ENCODE data around the gene EP400. TPM values are rescaled to one million over a fixed set of nuclear protein-coding genes. Genes with fewer than 3 reads are reported as not detected.

Gene EP400
- total and polyA plus RNA-seq, 4 experiments from 2014 or later: 0.94 to 86.6 (median 43.8) TPM

- Histone ChIP-seq H3K9me3 (ENCODE audit: control insufficient read depth in 1 of 2, low read length in 2 of 2) (no peaks in the 10 kb centered on the region), H3K4me3 (ENCODE audit: low read length in 2 of 2) (no peak overlapping the region), H3K4me1 (ENCODE audit: insufficient read depth, low read length) (peaks cover 17% of the 10 kb centered on the region), H3K36me3 (ENCODE audit: insufficient read depth, low read length) (peaks cover 3% of the 10 kb centered on the region), H3K27ac (ENCODE audit: low read depth, low read length) (no peak overlapping the region), H3K27me3 (ENCODE audit: insufficient read depth, low read length) (no peaks in the 10 kb centered on the region)
- H3K9me3 Mint-ChIP-seq: no peaks in the 10 kb centered on the region
- peaks cover 22 to 49% (median 34%) of the 10 kb centered on the region in 4 donors for H3K4me1 Mint-ChIP-seq
- ChIA-PET POLR2A (ENCODE audit: partially characterized antibody) (no interaction called here), CTCF (ENCODE audit: partially characterized antibody) (no interaction called here)
- intact Hi-C loops (cut with micrococcal nuclease): no loop called here
- DNase-seq: no peak
- no peak overlapping the region for H3K4me3 Mint-ChIP-seq
- no peaks in the 10 kb centered on the region for H3K27me3 Mint-ChIP-seq
- peaks cover 11 to 14% of the 10 kb centered on the region in 2 donors for H3K36me3 Mint-ChIP-seq
- H3K27ac Mint-ChIP-seq: peak overlapping the region in 4 of 7 donors; percentile 21 to 68 (median 40)
Measured at GRCh38 chr12:131971226-131971625, 21.5 kb downstream of the EP400 start.

GRCh38 chr12:131975228-131975627, 25.5 kb downstream of the EP400 start:
- no peak overlapping the region for H3K27ac Mint-ChIP-seq
- Histone ChIP-seq H3K9me3 (ENCODE audit: control insufficient read depth in 1 of 2, low read length in 2 of 2) (no peaks in the 10 kb centered on the region), H3K36me3 (ENCODE audit: insufficient read depth, low read length) (peaks cover 14% of the 10 kb centered on the region), H3K4me3 (ENCODE audit: low read length in 2 of 2) (no peak overlapping the region), H3K4me1 (ENCODE audit: insufficient read depth, low read length) (peaks cover 5% of the 10 kb centered on the region), H3K27ac (ENCODE audit: low read depth, low read length) (no peak overlapping the region), H3K27me3 (ENCODE audit: insufficient read depth, low read length) (no peaks in the 10 kb centered on the region)
- POLR2A ChIA-PET (ENCODE audit: partially characterized antibody): no interaction called here
- H3K4me3 Mint-ChIP-seq: no peak overlapping the region
- intact Hi-C loops (cut with micrococcal nuclease): no loop called here
- no peak for DNase-seq
- H3K4me1 Mint-ChIP-seq: peaks cover 16 to 36% (median 23%) of the 10 kb centered on the region in 4 donors
- H3K9me3 Mint-ChIP-seq: no peaks in the 10 kb centered on the region
- CTCF ChIA-PET (ENCODE audit: partially characterized antibody): no interaction called here
- H3K27me3 Mint-ChIP-seq: no peaks in the 10 kb centered on the region
- peaks cover 9 to 23% of the 10 kb centered on the region in 2 donors for H3K36me3 Mint-ChIP-seq

- no peaks in the 10 kb centered on the region for H3K9me3 Mint-ChIP-seq
- no peak for DNase-seq
- peaks cover 27 to 52% of the 10 kb centered on the region in 2 donors for H3K36me3 Mint-ChIP-seq
- no peak overlapping the region for H3K4me3 ChIP-seq (ENCODE audit: low read length in 2 of 2)
- H3K4me1 Mint-ChIP-seq: peaks cover 9 to 22% (median 16%) of the 10 kb centered on the region in 4 donors
- H3K4me1 ChIP-seq (ENCODE audit: insufficient read depth, low read length): peaks cover 5% of the 10 kb centered on the region
- POLR2A ChIA-PET (ENCODE audit: partially characterized antibody): no interaction called here
- no peaks in the 10 kb centered on the region for H3K9me3 ChIP-seq (ENCODE audit: control insufficient read depth in 1 of 2, low read length in 2 of 2)
- no peak overlapping the region for H3K27ac Mint-ChIP-seq
- no peak overlapping the region for H3K4me3 Mint-ChIP-seq
- CTCF ChIA-PET (ENCODE audit: partially characterized antibody): no interaction called here
- no peaks in the 10 kb centered on the region for H3K27me3 Mint-ChIP-seq
- intact Hi-C loops (cut with micrococcal nuclease): no loop called here
- peaks cover 48% of the 10 kb centered on the region for H3K36me3 ChIP-seq (ENCODE audit: insufficient read depth, low read length)
- H3K27me3 ChIP-seq (ENCODE audit: insufficient read depth, low read length): no peaks in the 10 kb centered on the region
- no peak overlapping the region for H3K27ac ChIP-seq (ENCODE audit: low read depth, low read length)
Measured at GRCh38 chr12:131979606-131980005, 29.9 kb downstream of the EP400 start.

GRCh38 chr12:131980263-131980662, 30.5 kb downstream of the EP400 start:
- intact Hi-C loops (cut with micrococcal nuclease): no loop called here
- H3K27me3 Mint-ChIP-seq: no peaks in the 10 kb centered on the region
- POLR2A ChIA-PET (ENCODE audit: partially characterized antibody): no interaction called here
- H3K4me3 Mint-ChIP-seq: no peak overlapping the region
- no peak overlapping the region for H3K4me3 ChIP-seq (ENCODE audit: low read length in 2 of 2)
- peaks cover 50% of the 10 kb centered on the region for H3K36me3 ChIP-seq (ENCODE audit: insufficient read depth, low read length)
- peaks cover 9 to 20% (median 16%) of the 10 kb centered on the region in 4 donors for H3K4me1 Mint-ChIP-seq
- H3K4me1 ChIP-seq (ENCODE audit: insufficient read depth, low read length): peaks cover 1% of the 10 kb centered on the region
- CTCF ChIA-PET (ENCODE audit: partially characterized antibody): no interaction called here
- H3K9me3 ChIP-seq (ENCODE audit: control insufficient read depth in 1 of 2, low read length in 2 of 2): no peaks in the 10 kb centered on the region
- no peak overlapping the region for H3K27ac ChIP-seq (ENCODE audit: low read depth, low read length)
- no peaks in the 10 kb centered on the region for H3K9me3 Mint-ChIP-seq
- H3K27ac Mint-ChIP-seq: peak overlapping the region in 2 of 7 donors; percentile 22 to 76
- H3K36me3 Mint-ChIP-seq: peaks cover 27 to 59% of the 10 kb centered on the region in 2 donors
- DNase-seq: no peak
- H3K27me3 ChIP-seq (ENCODE audit: insufficient read depth, low read length): no peaks in the 10 kb centered on the region

GRCh38 chr12:131981388-131981787, 31.6 kb downstream of the EP400 start:
- H3K4me1 ChIP-seq (ENCODE audit: insufficient read depth, low read length): no peaks in the 10 kb centered on the region
- peaks cover 28 to 61% of the 10 kb centered on the region in 2 donors for H3K36me3 Mint-ChIP-seq
- H3K27me3 ChIP-seq (ENCODE audit: insufficient read depth, low read length): no peaks in the 10 kb centered on the region
- intact Hi-C loops (cut with micrococcal nuclease): no loop called here
- ChIA-PET POLR2A (ENCODE audit: partially characterized antibody) (no interaction called here), CTCF (ENCODE audit: partially characterized antibody) (no interaction called here)
- H3K4me3 Mint-ChIP-seq: no peak overlapping the region
- H3K27me3 Mint-ChIP-seq: no peaks in the 10 kb centered on the region
- H3K4me1 Mint-ChIP-seq: peaks cover 5 to 15% (median 11%) of the 10 kb centered on the region in 4 donors
- no peak for DNase-seq
- H3K9me3 Mint-ChIP-seq: no peaks in the 10 kb centered on the region
- H3K27ac ChIP-seq (ENCODE audit: low read depth, low read length): no peak overlapping the region
- H3K36me3 ChIP-seq (ENCODE audit: insufficient read depth, low read length): peaks cover 56% of the 10 kb centered on the region
- H3K9me3 ChIP-seq (ENCODE audit: control insufficient read depth in 1 of 2, low read length in 2 of 2): no peaks in the 10 kb centered on the region
- H3K27ac Mint-ChIP-seq: peak overlapping the region in 1 of 7 donors; percentile 60
- no peak overlapping the region for H3K4me3 ChIP-seq (ENCODE audit: low read length in 2 of 2)

- H3K27ac ChIP-seq (ENCODE audit: low read depth, low read length): no peak overlapping the region
- ChIA-PET POLR2A (ENCODE audit: partially characterized antibody) (no interaction called here), CTCF (ENCODE audit: partially characterized antibody) (interaction anchor here (1.4 kb wide), 1 partner anchor 14 kb away, joined by 3 read pairs; no protein-coding TSS in a partner anchor)
- Mint-ChIP-seq H3K4me3 (no peak overlapping the region), H3K4me1 (peaks cover 5 to 13% (median 8%) of the 10 kb centered on the region in 4 donors), H3K27me3 (no peaks in the 10 kb centered on the region), H3K9me3 (no peaks in the 10 kb centered on the region), H3K36me3 (peaks cover 34 to 68% of the 10 kb centered on the region in 2 donors), H3K27ac (no peak overlapping the region)
- no peak overlapping the region for H3K4me3 ChIP-seq (ENCODE audit: low read length in 2 of 2)
- no peaks in the 10 kb centered on the region for H3K4me1 ChIP-seq (ENCODE audit: insufficient read depth, low read length)
- H3K27me3 ChIP-seq (ENCODE audit: insufficient read depth, low read length): no peaks in the 10 kb centered on the region
- H3K36me3 ChIP-seq (ENCODE audit: insufficient read depth, low read length): peaks cover 63% of the 10 kb centered on the region
- no peak for DNase-seq
- no peaks in the 10 kb centered on the region for H3K9me3 ChIP-seq (ENCODE audit: control insufficient read depth in 1 of 2, low read length in 2 of 2)
- intact Hi-C loops (cut with micrococcal nuclease): no loop called here
Measured at GRCh38 chr12:131982041-131982440, 32.3 kb downstream of the EP400 start.

- ChIA-PET POLR2A (ENCODE audit: partially characterized antibody) (no interaction called here), CTCF (ENCODE audit: partially characterized antibody) (interaction anchor here (1.4 kb wide), 1 partner anchor 14 kb away, joined by 3 read pairs; no protein-coding TSS in a partner anchor)
- H3K27ac ChIP-seq (ENCODE audit: low read depth, low read length): no peak overlapping the region
- H3K9me3 Mint-ChIP-seq: no peaks in the 10 kb centered on the region
- no peaks in the 10 kb centered on the region for H3K9me3 ChIP-seq (ENCODE audit: control insufficient read depth in 1 of 2, low read length in 2 of 2)
- intact Hi-C loops (cut with micrococcal nuclease): no loop called here
- peaks cover 72% of the 10 kb centered on the region for H3K36me3 ChIP-seq (ENCODE audit: insufficient read depth, low read length)
- no peak overlapping the region for H3K4me3 ChIP-seq (ENCODE audit: low read length in 2 of 2)
- H3K4me3 Mint-ChIP-seq: no peak overlapping the region
- no peak for DNase-seq
- H3K27ac Mint-ChIP-seq: peak overlapping the region in 1 of 7 donors; percentile 14
- no peaks in the 10 kb centered on the region for H3K27me3 Mint-ChIP-seq
- H3K4me1 Mint-ChIP-seq: peaks cover 0 to 9% (median 5%) of the 10 kb centered on the region in 4 donors
- no peaks in the 10 kb centered on the region for H3K27me3 ChIP-seq (ENCODE audit: insufficient read depth, low read length)
- H3K36me3 Mint-ChIP-seq: peaks cover 38 to 71% of the 10 kb centered on the region in 2 donors
- no peaks in the 10 kb centered on the region for H3K4me1 ChIP-seq (ENCODE audit: insufficient read depth, low read length)
Measured at GRCh38 chr12:131983026-131983425, 33.3 kb downstream of the EP400 start.

- intact Hi-C loops (cut with micrococcal nuclease): no loop called here
Measured at GRCh38 chr12:131983554-131983953, 33.8 kb downstream of the EP400 start.

More at GRCh38 chr12:131983554-131983953, 33.8 kb downstream of the EP400 start:
- H3K27ac Mint-ChIP-seq: no peak overlapping the region
- H3K36me3 Mint-ChIP-seq: peaks cover 41 to 71% of the 10 kb centered on the region in 2 donors
- H3K36me3 ChIP-seq (ENCODE audit: insufficient read depth, low read length): peaks cover 75% of the 10 kb centered on the region
- H3K27me3 ChIP-seq (ENCODE audit: insufficient read depth, low read length): no peaks in the 10 kb centered on the region
- H3K4me1 ChIP-seq (ENCODE audit: insufficient read depth, low read length): no peaks in the 10 kb centered on the region
- H3K27ac ChIP-seq (ENCODE audit: low read depth, low read length): no peak overlapping the region
- no peaks in the 10 kb centered on the region for H3K27me3 Mint-ChIP-seq
- no peak overlapping the region for H3K4me3 ChIP-seq (ENCODE audit: low read length in 2 of 2)
- POLR2A ChIA-PET (ENCODE audit: partially characterized antibody): no interaction called here
- H3K4me3 Mint-ChIP-seq: no peak overlapping the region
- CTCF ChIA-PET (ENCODE audit: partially characterized antibody): no interaction called here
- no peaks in the 10 kb centered on the region for H3K9me3 Mint-ChIP-seq
- H3K4me1 Mint-ChIP-seq: peaks cover 0 to 6% (median 2%) of the 10 kb centered on the region in 4 donors
- no peaks in the 10 kb centered on the region for H3K9me3 ChIP-seq (ENCODE audit: control insufficient read depth in 1 of 2, low read length in 2 of 2)
- no peak for DNase-seq

Data from CD4-positive, alpha-beta memory T cell (primary cell).